ENCODE results near the gene ABI1. TPM values are rescaled to one million over a fixed set of nuclear protein-coding genes. Genes with fewer than 3 reads are reported as not detected.

ABI1 gene
- total RNA-seq, 1 donor from 2014 or later, result 43.1 TPM

GRCh38 chr10:26802527-26802926 lies 58.2 kb downstream of the ABI1 start:
- Mint-ChIP-seq H3K27ac (no peak overlapping the region), H3K9me3 (peaks cover 11% of the 10 kb centered on the region), H3K4me3 (no peak overlapping the region), H3K27me3 (ENCODE audit: insufficient read depth, low read depth) (no peaks in the 10 kb centered on the region), H3K36me3 (peaks cover 7% of the 10 kb centered on the region), H3K4me1 (peaks cover 2% of the 10 kb centered on the region)
- no peaks in the 10 kb centered on the region for H3K27me3 ChIP-seq
- no peak for DNase-seq (ENCODE audit: low spot score)
- peaks cover 35% of the 10 kb centered on the region for H3K4me1 ChIP-seq
- peak overlapping the region; percentile 13 for H3K4me2 ChIP-seq
- no peak overlapping the region for H3K27ac ChIP-seq
- H3K9ac ChIP-seq, result no peak overlapping the region
- H3K79me2 ChIP-seq (ENCODE audit: low read depth), result peaks cover 92% of the 10 kb centered on the region
- H3F3A ChIP-seq (ENCODE audit: low read depth), result no peaks in the 10 kb centered on the region
- TF ChIP-seq CTCF (IDR thresholded peaks at IDR 0.05) (no peak), EZH2 (IDR thresholded peaks at IDR 0.05) (no peak), EZH2phosphoT487 (IDR thresholded peaks at IDR 0.05) (no peak)
- no peaks in the 10 kb centered on the region for H3K36me3 ChIP-seq
- peaks cover 54% of the 10 kb centered on the region for H4K20me1 ChIP-seq (ENCODE audit: low read depth)
- no peaks in the 10 kb centered on the region for H3K9me3 ChIP-seq (ENCODE audit: low read depth)
- no peak overlapping the region for H3K4me3 ChIP-seq
- H2AFZ ChIP-seq (replicated peaks), result no peak overlapping the region

DNA sequence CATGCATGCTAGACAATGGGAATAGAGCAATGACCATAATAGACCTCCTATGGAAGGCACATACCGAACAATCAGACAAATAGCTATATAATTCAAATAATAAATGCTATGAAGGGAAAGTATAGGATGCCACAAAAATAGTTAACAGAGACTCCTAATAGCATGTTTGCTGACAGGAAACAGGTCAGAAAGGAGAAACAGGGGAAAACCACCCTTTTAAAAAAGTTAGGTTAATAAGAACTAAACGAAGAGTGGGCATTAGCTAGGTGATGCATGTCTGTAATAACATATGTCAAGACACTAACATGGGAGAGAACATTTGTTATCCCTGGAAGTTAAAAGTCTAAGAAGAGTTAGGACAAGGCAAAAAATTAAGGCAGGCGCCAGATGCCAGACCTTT lies 58.9 kb downstream of the ABI1 start:
- DNase-seq (ENCODE audit: low spot score), result no peak
- Histone ChIP-seq H3K79me2 (ENCODE audit: low read depth) (peaks cover 99% of the 10 kb centered on the region), H3K27ac (no peak overlapping the region), H3K4me3 (no peak overlapping the region), H3F3A (ENCODE audit: low read depth) (no peaks in the 10 kb centered on the region), H2AFZ (replicated peaks) (no peak overlapping the region), H3K4me2 (no peak overlapping the region), H4K20me1 (ENCODE audit: low read depth) (peaks cover 54% of the 10 kb centered on the region), H3K36me3 (no peaks in the 10 kb centered on the region), H3K9ac (no peak overlapping the region), H3K27me3 (no peaks in the 10 kb centered on the region), H3K9me3 (ENCODE audit: low read depth) (no peaks in the 10 kb centered on the region), H3K4me1 (peaks cover 35% of the 10 kb centered on the region)
- Mint-ChIP-seq H3K4me3 (no peak overlapping the region), H3K27me3 (ENCODE audit: insufficient read depth, low read depth) (no peaks in the 10 kb centered on the region), H3K27ac (no peak overlapping the region), H3K9me3 (peaks cover 12% of the 10 kb centered on the region), H3K36me3 (peaks cover 7% of the 10 kb centered on the region), H3K4me1 (peaks cover 2% of the 10 kb centered on the region)
- TF ChIP-seq CTCF (IDR thresholded peaks at IDR 0.05) (no peak), EZH2phosphoT487 (IDR thresholded peaks at IDR 0.05) (no peak), EZH2 (IDR thresholded peaks at IDR 0.05) (no peak)

GRCh38 chr10:26801274-26801673 lies 59.5 kb downstream of the ABI1 start:
- peaks cover 7% of the 10 kb centered on the region for H3K36me3 Mint-ChIP-seq
- H3K27me3 Mint-ChIP-seq (ENCODE audit: insufficient read depth, low read depth), result no peaks in the 10 kb centered on the region
- H4K20me1 ChIP-seq (ENCODE audit: low read depth), result peaks cover 49% of the 10 kb centered on the region
- H3K4me3 ChIP-seq, result no peak overlapping the region
- H3K27ac ChIP-seq, result no peak overlapping the region
- H3K9me3 ChIP-seq (ENCODE audit: low read depth), result no peaks in the 10 kb centered on the region
- H3K27me3 ChIP-seq, result no peaks in the 10 kb centered on the region
- H3K4me2 ChIP-seq, result no peak overlapping the region
- H3K36me3 ChIP-seq, result peaks cover under 1% of the 10 kb centered on the region
- peaks cover 99% of the 10 kb centered on the region for H3K79me2 ChIP-seq (ENCODE audit: low read depth)
- no peak overlapping the region for H3K4me3 Mint-ChIP-seq
- peaks cover 2% of the 10 kb centered on the region for H3K4me1 Mint-ChIP-seq
- H3F3A ChIP-seq (ENCODE audit: low read depth), result no peaks in the 10 kb centered on the region
- H3K9me3 Mint-ChIP-seq, result peaks cover 15% of the 10 kb centered on the region
- no peak overlapping the region for H2AFZ ChIP-seq (replicated peaks)
- no peak overlapping the region for H3K27ac Mint-ChIP-seq
- peaks cover 35% of the 10 kb centered on the region for H3K4me1 ChIP-seq
- H3K9ac ChIP-seq, result no peak overlapping the region
- DNase-seq (ENCODE audit: low spot score), result no peak
- TF ChIP-seq EZH2 (IDR thresholded peaks at IDR 0.05) (no peak), EZH2phosphoT487 (IDR thresholded peaks at IDR 0.05) (no peak), CTCF (IDR thresholded peaks at IDR 0.05) (no peak)
